Heart right ventricle (tissue), 16 donors: ENCODE measurements around the gene C1orf87. TPM values are rescaled to one million over a fixed set of nuclear protein-coding genes. Genes with fewer than 3 reads are reported as not detected.
A peak's percentile ranks its signal among the peaks of the same experiment; 100 is the strongest.
"Not testable (repeated sequence)": the region's sequence is repeated elsewhere in the genome, so short reads cannot be mapped to it uniquely, and the experiment has no call there.

ENCODE experiments used
- ATAC-seq, 8 donors: fragments of 200-7000 bp; cut with Tn5 transposase; one replicate each; pipeline ENCODE4 v1.9.1; 2020; ENCODE audit warnings: mild to moderate bottlenecking in 8 of 8, moderate library complexity in 8 of 8, moderate number of reproducible peaks in 1 of 8
- DNase-seq, 2 donors: peaks; one replicate each; pipeline ENCODE4 v3.0.0-alpha.2; 2020
- H3K27ac ChIP-seq, 10 donors: fragments of 200-600 bp; sonication (generic) in 2 of 10; one replicate each; pipeline versions ENCODE4 v1.5.0 to v1.8.0; 2020 to 2022; ENCODE audit warnings: mild to moderate bottlenecking in 3 of 10
- H3K27me3 ChIP-seq, 7 donors: fragments of 200-600 bp; one replicate each; pipeline ENCODE4 v1.8.0; 2021 to 2022; ENCODE audit warnings: mild to moderate bottlenecking in 2 of 7
- H3K36me3 ChIP-seq, 9 donors: fragments of 200-600 bp; sonication (generic) in 1 of 9; one replicate each; pipeline versions ENCODE4 v1.5.0 to v1.8.0; 2020 to 2022; ENCODE audit warnings: mild to moderate bottlenecking in 2 of 9
- H3K4me1 ChIP-seq, 9 donors: fragments of 200-600 bp; sonication (generic) in 1 of 9; one replicate each; pipeline versions ENCODE4 v1.5.0 to v1.8.0; 2020 to 2022; ENCODE audit warnings: mild to moderate bottlenecking in 4 of 9
- H3K4me3 ChIP-seq, 10 donors: fragments of 200-600 bp; sonication (generic) in 2 of 10; one replicate each; pipeline versions ENCODE4 v1.5.0 to v1.8.0; 2020 to 2022; ENCODE audit warnings: mild to moderate bottlenecking in 7 of 10, moderate library complexity in 2 of 10
- H3K9me3 ChIP-seq, 11 donors: fragments of 200-600 bp in 10 of 11; sonication (generic) in 2 of 11; one replicate each; pipeline versions ENCODE4 v1.5.0 to v1.8.0; 2013 to 2022; ENCODE audit warnings: mild to moderate bottlenecking in 2 of 11, control low read depth in 1 of 11, moderate library complexity in 1 of 11
- WGBS, 2 donors: extraction: QIAGEN DNeasy Blood & Tissue Kit; methylation state at CpG; one replicate each; pipeline ENCODE4 v1.1.7; 2013; ENCODE audit warnings: inconsistent platforms in 1 of 2; 5-methylcytosine and 5-hydroxymethylcytosine counted together
- intact Hi-C, 10 donors: fragments of 100-400 bp; cut with DNase I; formaldehyde crosslinking; loops; one replicate each; pipeline versions ENCODE4 v1.11.1 to v1.14.2; 2022
- polyA plus RNA-seq, 2 donors: library from polyadenylated mRNA; stranded (reverse); fragments of 200-250 nt; gene quantifications; one replicate each; pipeline ENCODE4 v1.2.3, GENCODE V29; 2013
- total RNA-seq, 10 donors: library from RNA; stranded (reverse); fragmentation: NEBNext Ultra II Directional in 3 of 10; extraction: Animal tissue kit (Norgen Biotek cat#: 25700) in 3 of 10; gene quantifications; one replicate each; pipeline versions ENCODE4 v1.2.1 to v1.2.4, GENCODE V29; 2021 to 2023
- TF ChIP-seq, protein P1 (sequence below), 9 donors: fragments of 200-600 bp; sonication (generic) in 2 of 9; IDR thresholded peaks; one replicate each; pipeline versions ENCODE4 v1.5.0 to v1.8.0; 2021 to 2022; ENCODE audit warnings: antibody characterized with exemption in 9 of 9, mild to moderate bottlenecking in 5 of 9, moderate library complexity in 1 of 9
- donor health status: Arrhythmogenic right ventricular cardiomyopathy.
- donor health status: ischemic (EF 13 %, LVEDD 7.1; RV severe dilation, severe dysfunction).
- donor health status: healthy with polysubstance abuse.
- donor health status: DM: no; HTN: yes; CAD: no.
- donor health status: DM: no; HTN: no; CAD: no.
- donor health status: ischemic (EF 25% LVEDD 6.9; RV normal size, moderate dysfunction).
- donor health status: ischemic (EF 25% LVEDD 5.7; RV mildly dilated, moderate dysfunction).
- donor health status: healthy.
- donor health status: DM: yes; HTN: yes; CAD: no.
- donor health status: Ischemic cardiomyopathy.
- donor health status: ischemic (EF 35%, LVEDD 5.7; RV mildly dilated, moderate dysfunction).
- donor health status: nonischemic (EF 11% LVEDD 7.7; RV severe dilation, severe dysfunction).
- donor health status: DM: yes; HTN: yes; CAD: no.
- donor health status: PGD.
- donor health status: ischemic (EF 29% LVEDD 5.4; RV normal size, mild dysfunction).
- donor health status: nonischemic (EF 23%, LVEDD 6.1; RV moderate dilation, normal function).

C1orf87 gene
- total and polyA plus RNA-seq, 12 donors: not detected

- Histone ChIP-seq H3K4me3 (no peak overlapping the region), H3K9me3 (no peaks in the 10 kb centered on the region), H3K27me3 (peaks cover 0 to 7% (median 0%) of the 10 kb centered on the region in 7 donors), H3K36me3 (no peaks in the 10 kb centered on the region), H3K27ac (no peak overlapping the region), H3K4me1 (peaks cover 0 to 13% (median 4%) of the 10 kb centered on the region in 9 donors)
- 78 to 83% methylated on average over 1 of the region's 1 CpG for WGBS, 2 donors
- TF ChIP-seq, protein P1, sequence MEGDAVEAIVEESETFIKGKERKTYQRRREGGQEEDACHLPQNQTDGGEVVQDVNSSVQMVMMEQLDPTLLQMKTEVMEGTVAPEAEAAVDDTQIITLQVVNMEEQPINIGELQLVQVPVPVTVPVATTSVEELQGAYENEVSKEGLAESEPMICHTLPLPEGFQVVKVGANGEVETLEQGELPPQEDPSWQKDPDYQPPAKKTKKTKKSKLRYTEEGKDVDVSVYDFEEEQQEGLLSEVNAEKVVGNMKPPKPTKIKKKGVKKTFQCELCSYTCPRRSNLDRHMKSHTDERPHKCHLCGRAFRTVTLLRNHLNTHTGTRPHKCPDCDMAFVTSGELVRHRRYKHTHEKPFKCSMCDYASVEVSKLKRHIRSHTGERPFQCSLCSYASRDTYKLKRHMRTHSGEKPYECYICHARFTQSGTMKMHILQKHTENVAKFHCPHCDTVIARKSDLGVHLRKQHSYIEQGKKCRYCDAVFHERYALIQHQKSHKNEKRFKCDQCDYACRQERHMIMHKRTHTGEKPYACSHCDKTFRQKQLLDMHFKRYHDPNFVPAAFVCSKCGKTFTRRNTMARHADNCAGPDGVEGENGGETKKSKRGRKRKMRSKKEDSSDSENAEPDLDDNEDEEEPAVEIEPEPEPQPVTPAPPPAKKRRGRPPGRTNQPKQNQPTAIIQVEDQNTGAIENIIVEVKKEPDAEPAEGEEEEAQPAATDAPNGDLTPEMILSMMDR (IDR thresholded peaks at IDR 0.05): no peak
- ATAC-seq (peak in 1 of 8 donors; percentile 45), DNase-seq (no peak)
- intact Hi-C loops: loop anchor here in 9 of 10 donors (5.0 to 10.0 kb wide), 8 partner anchors 301 to 1881 kb away; no protein-coding TSS in a partner anchor
Observed at GRCh38 chr1:59973719-59974118, 99.9 kb downstream of the C1orf87 start.

GRCh38 chr1:59972216-59972927 lies 101.2 kb downstream of the C1orf87 start:
- H3K36me3 ChIP-seq: no peaks in the 10 kb centered on the region
- DNase-seq (no peak), ATAC-seq (peak in 2 of 8 donors; percentile 25 to 45)
- peaks cover 0 to 13% (median 4%) of the 10 kb centered on the region in 9 donors for H3K4me1 ChIP-seq
- H3K9me3 ChIP-seq: no peaks in the 10 kb centered on the region
- 90 to 92% methylated on average over 20 of the region's 20 CpGs for WGBS, 2 donors
- no peak overlapping the region for H3K4me3 ChIP-seq
- TF ChIP-seq, protein P1 (IDR thresholded peaks at IDR 0.05): no peak
- H3K27me3 ChIP-seq: peaks cover 0 to 7% (median 0%) of the 10 kb centered on the region in 7 donors
- H3K27ac ChIP-seq: no peak overlapping the region
- intact Hi-C loops: loop anchor here in 9 of 10 donors (5.0 to 10.0 kb wide), 8 partner anchors 302 to 1882 kb away; no protein-coding TSS in a partner anchor

- no peaks in the 10 kb centered on the region for H3K36me3 ChIP-seq
- TF ChIP-seq, protein P1 (IDR thresholded peaks at IDR 0.05): peak; percentile 82 to 93 (median 90)
- peaks cover 0 to 7% (median under 1%) of the 10 kb centered on the region in 9 donors for H3K4me1 ChIP-seq
- no peaks in the 10 kb centered on the region for H3K9me3 ChIP-seq
- peaks cover 0 to 6% (median 0%) of the 10 kb centered on the region in 7 donors for H3K27me3 ChIP-seq
- H3K27ac ChIP-seq: no peak overlapping the region
- intact Hi-C loops: loop anchor here in 9 of 10 donors (5.0 to 10.0 kb wide), 8 partner anchors 303 to 1883 kb away; no protein-coding TSS in a partner anchor
- H3K4me3 ChIP-seq: no peak overlapping the region
- WGBS, 2 donors: 8 to 11% methylated on average over 19 of the region's 19 CpGs
- DNase-seq (peak; percentile 63 to 68), ATAC-seq (peak; percentile 78 to 93 (median 86))
Observed at GRCh38 chr1:59971464-59971911, 102.1 kb downstream of the C1orf87 start.

- not testable (repeated sequence) for DNase-seq, ATAC-seq, H3K27me3 ChIP-seq, H3K27ac ChIP-seq, H3K9me3 ChIP-seq, H3K4me3 ChIP-seq, H3K36me3 ChIP-seq, H3K4me1 ChIP-seq
- intact Hi-C loops: loop anchor here in 9 of 10 donors (5.0 to 10.0 kb wide), 8 partner anchors 305 to 1885 kb away; no protein-coding TSS in a partner anchor
- 98% methylated on average over 24 to 42 of the region's 42 CpGs for WGBS, 2 donors
Observed at GRCh38 chr1:59969542-59970175, 103.9 kb downstream of the C1orf87 start.

DNA sequence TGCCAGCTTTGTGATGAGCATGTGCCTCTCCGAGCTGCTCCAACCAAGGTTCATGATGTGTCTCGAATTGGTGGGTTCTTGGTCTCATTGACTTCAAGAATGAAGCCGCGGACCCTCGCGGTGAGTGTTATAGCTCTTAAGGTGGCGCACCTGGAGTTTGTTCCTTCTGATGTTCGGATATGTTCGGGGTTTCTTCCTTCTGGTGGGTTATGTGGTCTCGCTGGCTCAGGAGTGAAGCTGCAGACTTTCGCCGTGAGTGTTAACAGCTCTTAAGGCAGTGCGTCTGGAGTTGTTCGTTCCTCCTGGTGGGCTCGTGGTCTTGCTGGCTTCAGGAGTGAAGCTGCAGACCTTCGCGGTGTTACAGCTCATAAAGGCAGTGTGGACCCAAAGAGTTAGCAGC lies 104.8 kb downstream of the C1orf87 start:
- DNase-seq, H3K36me3 ChIP-seq, H3K4me1 ChIP-seq, intact Hi-C loops, ATAC-seq, H3K9me3 ChIP-seq, H3K27me3 ChIP-seq, H3K4me3 ChIP-seq, H3K27ac ChIP-seq: not testable (repeated sequence)
- WGBS, 2 donors: 90 to 91% methylated on average over 17 of the region's 17 CpGs
